ENCODE measurements around the gene ANKRD44. TPM values are rescaled to one million over a fixed set of nuclear protein-coding genes. Genes with fewer than 3 reads are reported as not detected.

ANKRD44 gene
- 12.1 and 14.7 TPM in 2 replicates for polyA plus RNA-seq (2011; rRNA removed)
- polyA minus RNA-seq (2011; rRNA and poly(A)+ RNA removed), result 29.1 and 30.7 TPM in 2 replicates

DNA sequence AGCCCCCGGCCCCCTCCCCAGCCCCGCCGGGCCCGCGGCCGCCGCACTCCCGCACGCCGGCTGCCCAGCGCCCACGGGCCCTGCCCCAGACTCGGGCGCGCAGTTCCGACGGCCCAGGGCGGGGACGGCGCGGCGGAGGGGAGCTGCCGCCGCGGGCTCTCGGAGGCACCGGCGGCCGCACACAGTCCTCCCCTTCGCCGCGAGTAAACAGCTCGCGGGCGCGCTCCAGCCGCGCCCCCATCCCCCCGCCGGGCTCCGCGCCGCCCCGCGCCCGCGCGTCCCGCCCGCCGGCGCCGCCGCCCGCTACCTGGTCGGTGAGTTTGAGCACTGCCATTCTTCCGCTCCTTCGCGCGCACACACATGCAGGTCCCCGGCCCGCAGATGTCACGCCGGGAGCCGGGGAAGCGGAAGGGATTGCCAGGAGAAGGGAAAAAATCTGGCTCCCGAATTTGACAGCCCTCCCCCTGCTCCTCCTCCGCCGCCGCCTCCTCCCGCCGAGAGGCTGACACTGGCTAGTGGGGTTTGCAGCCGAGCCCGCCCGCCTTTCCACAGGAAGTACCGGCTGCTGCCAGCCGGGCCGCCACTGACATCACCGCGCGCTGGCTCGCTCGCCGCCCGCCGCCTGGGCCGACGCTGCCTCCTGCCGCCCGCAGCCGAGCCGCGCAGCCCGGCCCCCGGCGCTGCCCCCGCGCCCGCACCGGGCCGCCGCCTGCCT lies at the start of gene ANKRD44:
TSS of gene ANKRD44 (minus strand) at position 510 of the 715 bp plus-strand sequence. CDS start at position 334, 176 bp downstream.
- peak; percentile 55 for DNase-seq (ENCODE audit: low read depth, low spot score)
- CTCF ChIA-PET, result interaction anchor here (1.0 to 3.6 kb wide), 3 partner anchors 120 to 197 kb away, joined by 3 to 25 read pairs (median 8); no protein-coding TSS in a partner anchor
- POLR2A ChIA-PET, result interaction anchor here (0.6 kb wide), 1 partner anchor 10 kb away, joined by 7 read pairs; no protein-coding TSS in a partner anchor
- Histone ChIP-seq H3K9me3 (ENCODE audit: control insufficient read depth, insufficient read depth, low read length) (no peaks in the 10 kb centered on the region), H3K27me3 (ENCODE audit: control insufficient read depth, insufficient read depth, low read length) (no peaks in the 10 kb centered on the region), H3K4me3 (ENCODE audit: low read depth, low read length) (peak within 1 kb of the TSS; percentile 75), H3K27ac (ENCODE audit: low read depth, low read length) (no peak within 1 kb of the TSS)
- peak; percentile 10; the same call in 1 of the 2 replicates for TF ChIP-seq CTCF (IDR thresholded peaks at IDR 0.05; ENCODE audit: low read depth, low read length)

- no peak overlapping the region for H3K27ac ChIP-seq (ENCODE audit: low read depth, low read length)
- ChIA-PET POLR2A (no interaction called here), CTCF (interaction anchor here (0.6 to 1.4 kb wide), 3 partner anchors 150 to 348 kb away, joined by 3 to 5 read pairs (median 4); no protein-coding TSS in a partner anchor)
- TF ChIP-seq CTCF (IDR thresholded peaks at IDR 0.05; ENCODE audit: low read depth, low read length), result no peak
- no peak for DNase-seq (ENCODE audit: low read depth, low spot score)
- no peaks in the 10 kb centered on the region for H3K9me3 ChIP-seq (ENCODE audit: control insufficient read depth, insufficient read depth, low read length)
- H3K4me3 ChIP-seq (ENCODE audit: low read depth, low read length), result no peak overlapping the region
- no peaks in the 10 kb centered on the region for H3K27me3 ChIP-seq (ENCODE audit: control insufficient read depth, insufficient read depth, low read length)
These were observed 49.3 kb upstream of the ANKRD44 start for GRCh38 chr2:197359859-197360258.

GRCh38 chr2:197358931-197359330 lies 48.4 kb upstream of the ANKRD44 start:
- Histone ChIP-seq H3K27ac (ENCODE audit: low read depth, low read length) (no peak overlapping the region), H3K9me3 (ENCODE audit: control insufficient read depth, insufficient read depth, low read length) (no peaks in the 10 kb centered on the region), H3K27me3 (ENCODE audit: control insufficient read depth, insufficient read depth, low read length) (no peaks in the 10 kb centered on the region), H3K4me3 (ENCODE audit: low read depth, low read length) (no peak overlapping the region)
- no peak for DNase-seq (ENCODE audit: low read depth, low spot score)
- ChIA-PET POLR2A (no interaction called here), CTCF (interaction anchor here (0.8 to 1.5 kb wide), 3 partner anchors 246 to 347 kb away, joined by 3 to 5 read pairs (median 4); no protein-coding TSS in a partner anchor)
- TF ChIP-seq CTCF (IDR thresholded peaks at IDR 0.05; ENCODE audit: low read depth, low read length), result no peak

DNA sequence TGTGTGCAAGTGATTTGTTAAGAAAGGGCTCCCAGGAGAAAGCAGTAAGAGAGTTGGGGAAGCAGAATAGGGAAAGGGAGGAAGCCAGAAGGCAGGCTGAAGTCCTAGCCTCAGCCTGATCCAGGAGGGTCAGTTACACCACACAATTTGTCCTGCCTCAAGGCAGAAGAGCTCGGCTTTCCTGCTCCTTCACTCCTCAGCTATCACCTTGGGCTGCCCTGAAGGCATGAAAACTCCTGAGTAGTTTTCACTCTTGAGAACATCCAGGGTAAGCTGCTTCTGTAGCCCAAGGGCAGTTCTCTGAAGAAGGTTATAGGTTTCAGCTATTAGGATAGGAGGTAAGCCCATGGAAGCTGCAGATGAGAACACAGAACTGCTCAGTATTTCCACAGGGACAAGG lies 47.4 kb upstream of the ANKRD44 start:
- POLR2A ChIA-PET, result no interaction called here
- no peaks in the 10 kb centered on the region for H3K27me3 ChIP-seq (ENCODE audit: control insufficient read depth, insufficient read depth, low read length)
- CTCF ChIA-PET, result interaction anchor here (1.5 kb wide), 1 partner anchor 245 kb away, joined by 4 read pairs; no protein-coding TSS in a partner anchor
- no peak overlapping the region for H3K27ac ChIP-seq (ENCODE audit: low read depth, low read length)
- no peaks in the 10 kb centered on the region for H3K9me3 ChIP-seq (ENCODE audit: control insufficient read depth, insufficient read depth, low read length)
- H3K4me3 ChIP-seq (ENCODE audit: low read depth, low read length), result no peak overlapping the region
- DNase-seq (ENCODE audit: low read depth, low spot score), result no peak
- TF ChIP-seq CTCF (IDR thresholded peaks at IDR 0.05; ENCODE audit: low read depth, low read length), result no peak

GRCh38 chr2:197356136-197356535 lies 45.6 kb upstream of the ANKRD44 start:
- no peak for DNase-seq (ENCODE audit: low read depth, low spot score)
- H3K9me3 ChIP-seq (ENCODE audit: control insufficient read depth, insufficient read depth, low read length), result no peaks in the 10 kb centered on the region

More at GRCh38 chr2:197356136-197356535, 45.6 kb upstream of the ANKRD44 start:
- H3K27ac ChIP-seq (ENCODE audit: low read depth, low read length), result no peak overlapping the region
- POLR2A ChIA-PET, result no interaction called here
- CTCF ChIA-PET, result interaction anchor here (0.7 to 1.3 kb wide), 6 partner anchors 8 to 246 kb away, joined by 3 to 5 read pairs (median 3); no protein-coding TSS in a partner anchor
- peak; percentile 58 for TF ChIP-seq CTCF (IDR thresholded peaks at IDR 0.05; ENCODE audit: low read depth, low read length)
- no peak overlapping the region for H3K4me3 ChIP-seq (ENCODE audit: low read depth, low read length)
- no peaks in the 10 kb centered on the region for H3K27me3 ChIP-seq (ENCODE audit: control insufficient read depth, insufficient read depth, low read length)

Measured in AG04450 (cell line).